Activated CD4-positive, CD25-positive, alpha-beta regulatory T cell treated with anti-CD3 and anti-CD28 coated beads, Interleukin-2, amount 50 U/mL, for 72 hours (primary cell): ENCODE measurements around the gene CIAO2A.

Source experiments
- DNase-seq: peaks from one replicate; pipeline ENCODE4 v3.0.0; 2021

Gene CIAO2A

DNA sequence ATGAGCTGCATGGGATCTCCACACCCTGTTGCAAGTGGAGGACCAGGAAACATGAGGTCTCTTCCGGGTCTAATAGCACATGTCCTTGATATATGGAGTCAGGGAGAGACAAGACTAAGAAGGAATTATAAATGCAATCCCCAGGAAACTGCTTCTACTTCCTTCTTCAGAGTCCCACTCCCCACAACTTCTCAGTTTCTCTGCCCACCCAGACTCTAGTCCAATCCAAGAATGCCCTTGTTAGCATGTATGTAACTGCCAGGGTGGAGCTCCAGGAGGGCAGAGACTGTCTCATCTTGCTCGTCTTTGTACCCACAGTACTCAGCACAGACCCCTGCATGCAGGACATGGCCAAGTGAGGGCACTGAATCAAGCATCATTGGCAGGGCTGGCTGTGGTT lies 55.7 kb downstream of the CIAO2A start:
- no peak for DNase-seq

DNA sequence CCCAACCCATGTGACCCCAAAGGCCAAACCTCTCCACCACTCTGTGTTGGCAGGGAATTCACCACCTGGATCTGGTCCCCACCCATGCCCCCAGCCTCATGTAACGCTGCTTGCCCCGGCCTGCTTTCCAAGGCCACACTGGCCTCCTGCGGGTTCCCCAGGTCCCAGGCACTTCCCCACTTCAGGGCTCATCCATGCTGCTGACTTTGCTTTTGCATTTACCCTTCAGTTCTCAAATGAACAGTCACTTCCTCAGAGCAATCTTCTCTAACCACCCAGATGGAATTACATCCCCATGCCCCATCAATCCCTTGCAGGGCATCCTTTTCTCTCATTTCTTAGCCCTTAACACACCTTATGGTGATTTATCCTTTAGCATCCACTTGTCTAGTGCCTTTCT lies 56.5 kb downstream of the CIAO2A start:
- DNase-seq: no peak

- DNase-seq: no peak
These were observed 58.1 kb downstream of the CIAO2A start for GRCh38 chr15:64035525-64035924.

DNA sequence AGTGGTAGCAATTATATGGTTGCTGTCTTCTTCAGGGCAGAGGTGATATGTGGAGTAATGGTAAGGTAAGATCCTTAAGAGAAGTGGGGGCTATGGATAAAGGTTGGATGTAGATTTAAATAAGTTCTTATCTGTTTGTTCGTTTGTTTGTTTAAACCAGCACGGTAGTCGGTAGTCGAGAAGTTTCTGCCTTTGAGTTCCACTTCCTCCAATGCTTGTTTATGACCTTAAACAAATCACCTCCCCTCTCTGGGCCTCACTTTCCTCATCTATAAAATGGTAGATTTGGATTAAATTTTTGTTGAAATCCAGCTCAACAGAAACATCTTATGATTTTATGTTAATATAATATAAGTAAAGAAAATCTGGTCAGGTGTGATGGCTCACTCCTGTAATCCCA lies 59.1 kb downstream of the CIAO2A start:
- DNase-seq: no peak

GRCh38 chr15:64032329-64032728 lies 61.3 kb downstream of the CIAO2A start:
- DNase-seq: no peak

GRCh38 chr15:64030123-64030522 lies 63.5 kb downstream of the CIAO2A start:
- DNase-seq: no peak

DNA sequence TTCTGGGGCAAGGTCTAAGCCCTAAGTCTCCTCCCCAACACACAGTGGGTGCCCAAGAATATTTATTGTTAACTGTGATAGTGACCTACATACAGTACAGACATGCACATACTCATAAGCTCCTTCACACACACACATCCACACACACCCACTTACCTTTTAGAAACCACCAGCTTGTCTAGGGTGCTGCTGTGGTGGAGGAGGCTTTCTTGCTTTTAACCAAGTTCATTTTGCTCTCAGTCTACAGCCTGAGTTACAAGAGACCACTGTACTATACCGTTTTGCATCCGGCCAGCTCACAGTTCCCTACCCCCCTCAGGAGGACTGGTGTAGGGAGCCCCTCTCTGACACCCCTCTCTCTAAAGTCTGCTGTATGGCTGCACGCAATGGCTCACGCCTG lies 64.0 kb downstream of the CIAO2A start:
- DNase-seq: no peak

- no peak for DNase-seq
These were observed 64.5 kb downstream of the CIAO2A start for GRCh38 chr15:64029110-64029509.

- no peak for DNase-seq
These were observed 67.0 kb downstream of the CIAO2A start for GRCh38 chr15:64026591-64026990.

DNA sequence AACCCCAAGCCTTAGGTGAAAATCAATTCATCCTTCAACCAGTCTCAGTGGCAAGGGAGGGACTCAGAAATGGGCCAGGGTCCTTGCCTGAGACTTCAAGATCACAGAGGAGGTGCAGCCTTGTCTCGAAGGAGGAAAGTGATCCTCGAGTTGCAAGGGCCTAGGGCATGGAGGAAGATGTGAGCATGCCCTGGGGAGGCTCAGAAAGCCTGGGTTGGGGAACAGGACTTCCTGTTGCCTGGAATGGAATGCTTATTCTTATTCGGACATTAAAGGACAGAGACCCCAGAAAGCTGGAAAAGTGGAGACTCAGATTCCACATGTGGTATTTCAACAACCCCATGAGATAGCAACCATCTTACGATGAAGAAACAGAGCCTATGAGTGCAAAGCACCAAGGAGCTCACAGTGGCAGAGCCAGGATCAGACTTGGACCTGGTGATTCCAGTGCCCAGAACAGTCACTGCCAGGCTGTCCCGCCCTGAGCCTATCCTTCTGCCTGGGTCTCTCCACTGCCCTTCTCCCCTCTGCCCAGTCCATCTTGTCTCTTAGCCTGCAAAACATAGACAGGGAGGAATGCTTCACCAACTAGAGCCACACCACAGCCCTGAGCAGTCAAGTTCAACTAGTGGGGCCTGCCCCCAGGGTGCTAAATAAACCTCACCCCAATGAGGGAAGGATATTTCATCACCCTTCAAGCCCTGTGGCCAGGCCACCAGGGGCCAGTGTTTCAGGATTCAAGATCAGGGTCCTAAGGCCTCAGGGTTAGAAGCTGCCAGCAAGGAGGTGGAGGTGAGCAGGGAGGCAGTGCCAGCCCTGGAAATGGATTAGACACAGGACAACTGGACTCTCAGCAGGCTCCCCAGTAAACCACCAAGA lies 69.2 kb downstream of the CIAO2A start:
- DNase-seq: no peak

DNA sequence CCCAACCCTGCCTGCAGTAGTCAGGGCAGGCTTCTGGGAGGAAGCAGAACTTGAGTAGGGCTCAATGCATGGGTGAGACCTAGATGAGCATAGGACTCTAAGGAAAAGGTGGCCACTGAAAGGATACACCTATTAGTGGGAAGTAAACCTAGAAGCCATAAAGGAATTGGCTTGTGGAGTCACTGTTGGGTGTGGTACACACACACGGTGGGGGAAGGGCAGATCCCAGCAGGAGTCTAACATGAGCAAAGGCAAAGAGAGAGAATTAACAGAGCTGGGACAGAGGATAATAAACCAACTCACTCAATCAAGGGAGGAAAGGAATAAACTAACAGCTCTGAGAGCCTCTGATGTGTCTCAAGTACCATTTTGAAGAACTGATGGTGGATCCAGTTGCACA lies 70.4 kb downstream of the CIAO2A start:
- DNase-seq: no peak

DNA sequence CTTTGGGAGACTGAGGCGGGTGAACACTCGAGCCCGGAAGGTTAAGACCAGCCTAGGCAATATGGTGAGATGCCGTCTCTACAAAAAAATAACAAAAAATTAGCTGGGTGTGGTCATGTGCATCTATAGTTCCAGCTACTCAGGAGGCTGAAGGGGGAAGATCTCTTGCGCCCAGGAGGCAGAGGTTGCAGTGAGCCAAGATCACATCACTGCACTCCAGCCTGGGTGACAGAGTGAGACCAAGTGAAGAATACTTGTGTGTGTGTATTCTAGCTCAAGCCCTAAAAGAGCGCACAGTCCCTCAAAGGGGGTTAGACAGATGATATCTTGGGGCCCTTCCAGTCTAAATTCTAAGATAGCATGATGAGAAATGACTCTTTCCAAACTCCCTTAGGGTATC lies 71.1 kb downstream of the CIAO2A start:
- DNase-seq: no peak
